Karpas-422 (cell line): Measurements from ENCODE around the gene ZBTB49. TPM values are rescaled to one million over a fixed set of nuclear protein-coding genes. Genes with fewer than 3 reads are reported as not detected.
"Not testable (repeated sequence)": the region's sequence is repeated elsewhere in the genome, so short reads cannot be mapped to it uniquely, and the experiment has no call there.

ENCODE experiments used
- DNase-seq: peaks from one replicate; pipeline ENCODE4 v3.0.0-alpha.2; 2015
- H2AFZ ChIP-seq: fragments of 200-600 bp; sonication (generic); 2 replicates; pipeline ENCODE4 v1.6.1; 2014; ENCODE audit warnings: antibody characterized with exemption, low read length, mixed read lengths
- H3K27ac ChIP-seq: fragments of 200-600 bp; sonication (generic); 2 replicates; pipeline ENCODE4 v1.5.1; 2014; ENCODE audit warnings: mild to moderate bottlenecking, low read length, moderate library complexity
- H3K27me3 ChIP-seq: fragments of 200-600 bp; sonication (generic); 2 replicates; pipeline ENCODE4 v1.6.1; 2014; ENCODE audit warnings: low read length, mixed read lengths
- H3K36me3 ChIP-seq: fragments of 200-600 bp; sonication (generic); 2 replicates; pipeline ENCODE4 v1.6.1; 2014; ENCODE audit warnings: low read length, mixed read lengths; ENCODE audit not compliant: insufficient read depth
- H3K4me1 ChIP-seq: fragments of 200-600 bp; sonication (generic); 2 replicates; pipeline ENCODE4 v1.6.1; 2014; ENCODE audit warnings: mild to moderate bottlenecking, low read length, mixed read lengths
- H3K4me2 ChIP-seq: fragments of 200-600 bp; sonication (generic); 2 replicates; pipeline ENCODE4 v1.6.1; 2014; ENCODE audit warnings: low read length, low read depth, mild to moderate bottlenecking; ENCODE audit not compliant: poor library complexity, severe bottlenecking
- H3K4me3 ChIP-seq: fragments of 200-600 bp; sonication (generic); 2 replicates; pipeline ENCODE4 v1.5.1; 2014; ENCODE audit warnings: mild to moderate bottlenecking, antibody characterized with exemption, low read length, mixed read lengths
- H3K79me2 ChIP-seq: fragments of 200-600 bp; sonication (generic); 2 replicates; pipeline ENCODE4 v1.6.1; 2014; ENCODE audit warnings: mild to moderate bottlenecking, low read length, mixed read lengths
- H3K9ac ChIP-seq: fragments of 200-600 bp; sonication (generic); 2 replicates; pipeline ENCODE4 v1.6.0; 2014; ENCODE audit warnings: low read length
- H3K9me2 ChIP-seq: fragments of 200-600 bp; sonication (generic), shearing (Covaris generic); replicated peaks from 2 replicates; pipeline ENCODE4 v1.6.0; 2014; ENCODE audit warnings: mild to moderate bottlenecking, low read length, moderate library complexity; ENCODE audit not compliant: insufficient read depth
- H3K9me3 ChIP-seq: fragments of 300-700, 200-600 bp; sonication (generic); 2 replicates; pipeline ENCODE4 v1.6.1; 2014; ENCODE audit warnings: low read length, mixed read lengths
- H4K20me1 ChIP-seq: fragments of 200-600 bp; sonication (generic); 2 replicates; pipeline ENCODE4 v1.6.1; 2014; ENCODE audit warnings: mild to moderate bottlenecking, antibody characterized with exemption, low read length, low read depth; ENCODE audit not compliant: insufficient read depth
- total RNA-seq: library from RNA; depleted of rRNA; stranded (reverse); fragments of >200 nt; shearing (Covaris generic); gene quantifications from 2 replicates; pipeline ENCODE4 v1.2.3, GENCODE V29; 2014; ENCODE audit warnings: low replicate concordance; rRNA removed

Gene ZBTB49
- 6.7 and 7.1 TPM in 2 replicates for total RNA-seq

- Histone ChIP-seq H3K9me2 (no peaks in the 10 kb centered on the region), H3K9ac (peak within 1 kb of the TSS; percentile 86), H3K4me1 (peaks cover 24% of the 10 kb centered on the region), H3K27ac (peak within 1 kb of the TSS; percentile 1; the same call in 1 of the 2 replicates), H3K27me3 (no peaks in the 10 kb centered on the region), H3K9me3 (no peaks in the 10 kb centered on the region), H3K4me3 (peak within 1 kb of the TSS; percentile 88), H3K36me3 (peaks cover 21% of the 10 kb centered on the region; the same call in 1 of the 2 replicates), H2AFZ (no peak within 1 kb of the TSS), H4K20me1 (peaks cover 17% of the 10 kb centered on the region; the same call in 1 of the 2 replicates), H3K79me2 (peaks cover 96% of the 10 kb centered on the region), H3K4me2 (peak within 1 kb of the TSS; percentile 83)
- peak; percentile 97 for DNase-seq
Measured at GRCh38 chr4:4289941-4290850, at the start of gene ZBTB49, which contains the start of gene LYAR. TSS of gene ZBTB49 (plus strand) at chr4:4290251. CDS start at chr4:4299946, 9,695 bp downstream. TSS of gene LYAR (minus strand) at chr4:4290154. CDS start at chr4:4283742, 6,412 bp downstream.

- Histone ChIP-seq H3K36me3 (peaks cover 21% of the 10 kb centered on the region; the same call in 1 of the 2 replicates), H4K20me1 (no peaks in the 10 kb centered on the region), H3K4me3 (no peak overlapping the region), H3K27me3 (no peaks in the 10 kb centered on the region), H3K4me1 (peaks cover 21% of the 10 kb centered on the region), H3K9me3 (no peaks in the 10 kb centered on the region), H3K4me2 (no peak overlapping the region), H3K79me2 (peaks cover 22% of the 10 kb centered on the region), H3K9me2 (no peaks in the 10 kb centered on the region), H3K27ac (no peak overlapping the region), H3K9ac (no peak overlapping the region), H2AFZ (no peak overlapping the region)
- no peak for DNase-seq
Measured at GRCh38 chr4:4245172-4245571, 44.9 kb upstream of the ZBTB49 start.

GRCh38 chr4:4247696-4248028 is 42.4 kb upstream of the ZBTB49 start:
- Histone ChIP-seq H3K4me3 (peak overlapping the region; percentile 90), H3K9me3 (no peaks in the 10 kb centered on the region), H3K4me2 (peak overlapping the region; percentile 82), H4K20me1 (no peaks in the 10 kb centered on the region), H3K27ac (peak overlapping the region; percentile 42; the same call in 1 of the 2 replicates), H3K36me3 (0 out of 2 replicates have a peak, but pooled peaks cover 18% of the 10 kb centered on the region), H3K79me2 (peaks cover 22% of the 10 kb centered on the region), H3K9me2 (no peaks in the 10 kb centered on the region), H3K4me1 (peaks cover 21% of the 10 kb centered on the region), H3K27me3 (no peaks in the 10 kb centered on the region), H3K9ac (peak overlapping the region; percentile 90), H2AFZ (peak overlapping the region; percentile 87; the same call in 1 of the 2 replicates)
- DNase-seq, result no peak

GRCh38 chr4:4248029-4248884 is 41.8 kb upstream of the ZBTB49 start, which contains the start of gene TMEM128:
TSS of gene TMEM128 (minus strand) at chr4:4248223. CDS start at chr4:4248202, 21 bp downstream.
- peak within 1 kb of the TSS; percentile 87 for H2AFZ ChIP-seq
- H3K27me3 ChIP-seq, result no peaks in the 10 kb centered on the region
- H3K4me3 ChIP-seq, result peak within 1 kb of the TSS; percentile 90
- H3K27ac ChIP-seq, result peak within 1 kb of the TSS; percentile 42
- H3K9ac ChIP-seq, result peak within 1 kb of the TSS; percentile 90
- no peaks in the 10 kb centered on the region for H3K9me3 ChIP-seq
- H3K9me2 ChIP-seq, result no peaks in the 10 kb centered on the region
- peaks cover 22% of the 10 kb centered on the region for H3K79me2 ChIP-seq
- H3K4me1 ChIP-seq, result peaks cover 21% of the 10 kb centered on the region
- H4K20me1 ChIP-seq, result no peaks in the 10 kb centered on the region
- DNase-seq, result peak; percentile 98
- peak within 1 kb of the TSS; percentile 82 for H3K4me2 ChIP-seq
- 0 out of 2 replicates have a peak, but pooled peaks cover 18% of the 10 kb centered on the region for H3K36me3 ChIP-seq

- H3K4me2 ChIP-seq, result peak overlapping the region; percentile 82
- H3K4me3 ChIP-seq, result peak overlapping the region; percentile 90
- H3K79me2 ChIP-seq, result peaks cover 22% of the 10 kb centered on the region
- H3K9me2 ChIP-seq, result no peaks in the 10 kb centered on the region
- H3K27ac ChIP-seq, result no peak overlapping the region
- H3K36me3 ChIP-seq, result 0 out of 2 replicates have a peak, but pooled peaks cover 17% of the 10 kb centered on the region
- no peaks in the 10 kb centered on the region for H3K9me3 ChIP-seq
- peaks cover 21% of the 10 kb centered on the region for H3K4me1 ChIP-seq
- peak overlapping the region; percentile 69; the same call in 1 of the 2 replicates for H2AFZ ChIP-seq
- H3K27me3 ChIP-seq, result no peaks in the 10 kb centered on the region
- DNase-seq, result no peak
- no peaks in the 10 kb centered on the region for H4K20me1 ChIP-seq
- H3K9ac ChIP-seq, result peak overlapping the region; percentile 90
Measured at GRCh38 chr4:4248885-4249203, 41.2 kb upstream of the ZBTB49 start.

GRCh38 chr4:4249342-4249741 is 40.7 kb upstream of the ZBTB49 start:
- not testable (repeated sequence) for H3K27ac ChIP-seq, DNase-seq, H4K20me1 ChIP-seq, H3K9me3 ChIP-seq, H3K27me3 ChIP-seq, H2AFZ ChIP-seq, H3K9me2 ChIP-seq
- H3K79me2 ChIP-seq, result peaks cover 22% of the 10 kb centered on the region
- peak overlapping the region; percentile 90; the same call in 1 of the 2 replicates for H3K4me3 ChIP-seq
- peak overlapping the region; percentile 90 for H3K9ac ChIP-seq
- 0 out of 2 replicates have a peak, but pooled peaks cover 15% of the 10 kb centered on the region for H3K36me3 ChIP-seq
- peaks cover 21% of the 10 kb centered on the region for H3K4me1 ChIP-seq
- H3K4me2 ChIP-seq, result peak overlapping the region; percentile 82

- no peaks in the 10 kb centered on the region for H3K27me3 ChIP-seq
- no peaks in the 10 kb centered on the region for H4K20me1 ChIP-seq
- H3K27ac ChIP-seq, result no peak overlapping the region
- H3K36me3 ChIP-seq, result 0 out of 2 replicates have a peak, but pooled peaks cover 11% of the 10 kb centered on the region
- no peak overlapping the region for H3K9ac ChIP-seq
- no peak overlapping the region for H2AFZ ChIP-seq
- H3K4me1 ChIP-seq, result peaks cover 21% of the 10 kb centered on the region
- H3K9me2 ChIP-seq, result no peaks in the 10 kb centered on the region
- no peak overlapping the region for H3K4me2 ChIP-seq
- DNase-seq, result no peak
- H3K4me3 ChIP-seq, result no peak overlapping the region
- no peaks in the 10 kb centered on the region for H3K9me3 ChIP-seq
- peaks cover 22% of the 10 kb centered on the region for H3K79me2 ChIP-seq
Measured at GRCh38 chr4:4249866-4250265, 40.2 kb upstream of the ZBTB49 start.
